ENCODE data around the gene TBCEL.

DNA sequence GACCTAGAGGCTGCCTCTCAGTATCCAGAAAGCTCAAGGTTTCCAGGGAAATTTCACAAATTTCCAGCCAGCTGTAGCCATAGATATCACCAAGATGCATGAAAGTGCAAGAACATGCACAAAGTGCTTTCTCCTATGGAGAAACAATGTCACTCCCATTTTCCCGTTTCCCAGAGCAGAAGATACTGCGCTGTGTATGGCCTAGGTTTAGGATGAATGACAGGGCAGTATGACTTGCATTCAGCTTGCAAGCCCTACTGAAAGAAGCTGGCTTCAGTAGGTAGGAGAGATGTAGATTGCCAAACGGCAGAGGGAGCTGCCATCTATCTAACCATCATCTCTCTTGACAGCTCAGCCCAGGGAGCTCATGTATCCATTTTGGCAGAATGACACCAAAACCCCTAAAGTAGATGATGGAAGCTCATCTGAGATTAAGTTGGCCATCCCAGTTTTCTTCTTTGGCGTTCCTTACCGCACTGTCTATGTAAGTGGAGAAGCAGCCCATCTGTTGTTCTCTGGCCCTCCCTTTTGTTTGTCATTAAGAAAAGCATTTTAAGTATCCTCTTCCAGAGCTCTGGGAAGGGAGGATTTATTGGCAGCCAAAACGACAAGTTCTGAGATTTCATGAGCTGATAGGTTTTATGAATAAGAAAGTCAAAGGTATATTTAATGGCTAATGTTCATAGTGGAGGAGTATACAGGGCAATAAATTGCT, 81.7 kb downstream of the TBCEL start:
- TF ChIP-seq, protein P1, sequence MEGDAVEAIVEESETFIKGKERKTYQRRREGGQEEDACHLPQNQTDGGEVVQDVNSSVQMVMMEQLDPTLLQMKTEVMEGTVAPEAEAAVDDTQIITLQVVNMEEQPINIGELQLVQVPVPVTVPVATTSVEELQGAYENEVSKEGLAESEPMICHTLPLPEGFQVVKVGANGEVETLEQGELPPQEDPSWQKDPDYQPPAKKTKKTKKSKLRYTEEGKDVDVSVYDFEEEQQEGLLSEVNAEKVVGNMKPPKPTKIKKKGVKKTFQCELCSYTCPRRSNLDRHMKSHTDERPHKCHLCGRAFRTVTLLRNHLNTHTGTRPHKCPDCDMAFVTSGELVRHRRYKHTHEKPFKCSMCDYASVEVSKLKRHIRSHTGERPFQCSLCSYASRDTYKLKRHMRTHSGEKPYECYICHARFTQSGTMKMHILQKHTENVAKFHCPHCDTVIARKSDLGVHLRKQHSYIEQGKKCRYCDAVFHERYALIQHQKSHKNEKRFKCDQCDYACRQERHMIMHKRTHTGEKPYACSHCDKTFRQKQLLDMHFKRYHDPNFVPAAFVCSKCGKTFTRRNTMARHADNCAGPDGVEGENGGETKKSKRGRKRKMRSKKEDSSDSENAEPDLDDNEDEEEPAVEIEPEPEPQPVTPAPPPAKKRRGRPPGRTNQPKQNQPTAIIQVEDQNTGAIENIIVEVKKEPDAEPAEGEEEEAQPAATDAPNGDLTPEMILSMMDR (conservative IDR thresholded peaks at IDR 0.05 in 1 of 2, IDR thresholded peaks at IDR 0.05 in 1 of 2; ENCODE audit: low read depth in 1 of 2, low read length in 2 of 2) = no peak
- TF ChIP-seq EZH2 (IDR thresholded peaks at IDR 0.05; ENCODE audit: low read length, missing control alignments) = no peak
